Fibroblast of skin of right quadriceps (primary cell): Measurements from ENCODE around the gene HIPK2.
A peak's percentile ranks its signal among the peaks of the same experiment; 100 is the strongest.

Experiments
- DNase-seq: peaks from one replicate; pipeline ENCODE4 v3.0.0-alpha.2; 2013

HIPK2 gene

DNA sequence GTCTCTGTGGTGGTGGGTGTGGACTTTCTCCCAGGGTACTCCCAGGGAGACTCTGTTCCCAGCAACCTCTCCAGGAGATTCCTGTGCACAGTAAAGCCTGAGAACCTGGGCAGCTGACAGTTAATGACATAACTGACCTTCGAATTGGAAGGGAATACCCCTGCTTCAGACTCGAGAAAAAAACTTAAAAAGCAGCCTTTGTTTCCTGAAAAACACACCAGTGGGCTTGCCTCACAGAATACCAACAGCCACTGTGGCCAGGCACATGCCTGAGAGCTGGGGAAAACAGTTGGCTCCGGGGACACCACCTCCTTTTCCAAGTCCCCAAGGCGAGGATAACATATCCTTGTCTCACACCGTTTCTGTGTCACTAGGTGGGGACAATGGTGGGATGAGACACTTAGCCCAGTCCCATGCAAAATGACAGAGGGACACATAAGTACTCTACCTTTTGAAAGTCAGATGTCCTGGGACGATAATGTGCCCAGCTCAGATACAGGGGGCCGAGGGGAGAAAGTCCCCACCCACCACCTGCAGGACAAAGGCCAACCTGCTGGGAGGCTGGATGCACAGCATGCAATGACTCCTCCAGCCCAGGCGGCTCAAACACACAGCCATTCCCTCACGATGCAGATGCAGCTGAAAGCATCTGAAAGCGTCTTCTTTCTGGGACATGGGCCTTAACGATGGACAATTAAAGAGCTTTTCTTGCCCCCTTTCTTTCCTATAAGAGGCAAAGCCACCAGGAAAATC, 65.6 kb downstream of the HIPK2 start:
- DNase-seq: no peak

DNA sequence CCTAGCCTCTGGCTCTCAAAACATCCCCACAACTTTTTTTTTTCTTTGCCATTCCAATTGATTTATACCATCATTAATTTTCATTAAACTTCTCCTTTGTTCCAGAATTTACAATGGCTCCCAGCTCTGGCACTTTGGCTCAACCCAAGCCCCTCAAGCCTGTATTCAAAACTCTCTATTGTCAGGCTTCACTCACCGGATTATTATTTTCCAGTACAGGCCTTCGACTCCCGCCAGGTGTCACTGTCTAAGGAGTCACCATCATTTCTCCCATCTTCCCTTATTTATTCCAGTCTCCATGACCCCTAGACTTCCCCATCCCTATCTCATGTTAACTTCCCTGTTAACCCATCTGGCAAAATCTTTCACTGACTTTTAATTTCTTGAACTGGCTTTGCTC, 67.8 kb downstream of the HIPK2 start:
- DNase-seq: no peak

DNA sequence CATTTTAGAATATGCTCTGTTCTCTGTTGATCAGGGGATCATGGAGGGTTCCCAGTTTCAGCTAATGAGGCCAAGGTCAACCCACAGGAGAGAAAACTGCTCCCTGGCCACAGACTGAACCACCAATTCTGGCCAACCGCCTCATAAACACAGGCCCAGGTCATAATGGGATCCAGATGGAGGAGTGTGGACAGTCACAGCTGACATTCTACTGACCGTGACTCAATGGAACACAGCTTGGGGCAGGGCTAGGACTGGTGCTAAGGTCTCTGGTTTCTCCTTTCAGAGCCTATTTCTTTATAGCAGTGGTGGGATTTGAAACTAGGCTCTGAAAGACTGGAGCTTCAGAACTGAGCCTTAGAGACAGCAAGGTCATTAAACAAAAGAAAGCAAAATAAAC, 68.3 kb downstream of the HIPK2 start:
- DNase-seq: peak; percentile 58

DNA sequence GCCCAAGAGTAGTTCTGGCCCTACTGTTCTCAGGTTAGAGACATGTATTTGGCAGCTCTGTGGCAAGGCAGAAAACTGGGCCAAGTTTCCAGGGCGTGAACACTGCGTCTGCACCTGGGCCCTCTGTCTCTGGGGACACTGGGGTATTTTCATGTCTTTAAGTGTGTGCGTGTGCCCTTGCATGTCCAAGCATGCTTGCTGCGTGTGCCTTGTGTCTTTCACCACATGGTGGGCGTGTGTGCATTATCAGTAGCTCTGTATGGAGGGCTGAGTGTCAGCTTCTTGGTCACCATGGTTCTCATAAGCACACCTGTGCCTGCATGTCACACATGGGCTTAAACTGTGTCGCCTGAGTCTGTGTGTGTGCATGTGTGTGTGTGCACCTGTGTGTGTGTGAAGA, 69.3 kb downstream of the HIPK2 start:
- DNase-seq: no peak

DNA sequence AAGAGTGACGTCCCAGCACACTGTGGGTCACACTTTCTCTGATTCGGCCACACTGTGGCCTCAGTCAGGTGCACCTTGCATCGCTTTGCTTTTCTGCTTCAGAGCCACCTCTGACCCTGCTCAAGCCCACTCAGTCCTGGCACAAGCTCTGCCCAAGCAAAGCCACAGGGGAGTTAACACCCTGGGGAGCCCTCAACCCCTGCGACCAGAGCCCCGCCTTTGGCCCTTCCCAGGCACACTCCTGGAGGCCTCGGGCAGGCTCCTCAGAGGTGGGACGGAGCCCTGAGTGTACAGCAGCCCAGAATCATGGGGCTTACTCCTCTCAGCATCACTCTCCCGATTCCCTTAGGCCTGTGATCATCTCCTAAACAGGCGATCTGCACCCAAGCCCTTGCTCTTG, 71.0 kb downstream of the HIPK2 start:
- DNase-seq: no peak

DNA sequence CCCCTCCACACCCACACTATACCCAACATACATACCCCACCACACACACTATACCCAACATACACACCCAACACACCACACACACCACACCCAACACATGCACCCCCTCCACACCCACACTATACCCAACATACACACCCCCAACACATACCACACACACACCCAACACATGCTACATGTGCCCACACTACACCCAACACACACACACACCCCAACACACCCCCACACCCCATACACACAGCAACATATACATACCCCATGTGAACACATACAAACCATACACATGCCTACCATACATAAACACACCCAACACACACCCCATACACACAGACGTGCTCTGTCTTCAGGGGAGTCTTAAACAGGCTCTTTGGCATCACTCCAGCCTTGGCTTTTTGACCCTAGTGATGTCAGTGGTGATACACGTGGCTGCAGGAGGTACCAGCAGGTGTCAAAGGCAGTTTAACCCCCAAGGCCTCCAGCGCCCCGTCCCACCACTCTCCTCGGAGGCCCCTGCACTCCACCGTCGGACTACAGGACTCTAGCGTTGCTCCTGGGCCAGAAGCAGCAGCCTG, 73.4 kb downstream of the HIPK2 start:
- no peak for DNase-seq

DNA sequence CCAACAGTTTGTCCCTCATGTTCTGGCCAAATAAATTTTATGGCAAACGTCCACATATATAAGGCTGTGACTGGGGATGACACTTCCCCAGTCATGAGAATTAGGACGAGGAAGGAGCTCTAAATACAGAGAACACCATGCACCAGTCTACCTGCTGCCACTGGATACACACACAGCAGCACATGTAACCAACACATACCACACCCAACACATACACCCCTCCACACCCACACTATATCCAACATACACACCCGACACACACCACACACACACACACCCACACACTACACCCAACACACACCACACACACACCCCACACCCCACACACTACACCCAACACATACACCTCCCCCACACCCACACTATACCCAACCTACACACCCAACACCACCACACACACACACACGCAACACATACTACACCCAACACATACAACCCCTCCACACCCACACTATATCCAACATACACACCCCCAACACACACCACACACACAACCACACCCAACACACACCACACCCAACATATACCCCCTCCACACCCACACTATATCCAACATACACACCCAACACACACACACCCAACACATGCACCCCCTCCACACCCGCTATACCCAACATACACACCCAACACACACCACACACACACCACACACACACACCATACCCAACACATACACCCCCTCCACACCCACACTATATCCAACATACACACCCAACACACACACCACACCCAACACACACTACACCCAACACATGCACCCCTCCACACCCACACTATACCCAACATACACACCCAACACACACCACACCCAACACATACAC, 74.1 kb downstream of the HIPK2 start:
- no peak for DNase-seq

DNA sequence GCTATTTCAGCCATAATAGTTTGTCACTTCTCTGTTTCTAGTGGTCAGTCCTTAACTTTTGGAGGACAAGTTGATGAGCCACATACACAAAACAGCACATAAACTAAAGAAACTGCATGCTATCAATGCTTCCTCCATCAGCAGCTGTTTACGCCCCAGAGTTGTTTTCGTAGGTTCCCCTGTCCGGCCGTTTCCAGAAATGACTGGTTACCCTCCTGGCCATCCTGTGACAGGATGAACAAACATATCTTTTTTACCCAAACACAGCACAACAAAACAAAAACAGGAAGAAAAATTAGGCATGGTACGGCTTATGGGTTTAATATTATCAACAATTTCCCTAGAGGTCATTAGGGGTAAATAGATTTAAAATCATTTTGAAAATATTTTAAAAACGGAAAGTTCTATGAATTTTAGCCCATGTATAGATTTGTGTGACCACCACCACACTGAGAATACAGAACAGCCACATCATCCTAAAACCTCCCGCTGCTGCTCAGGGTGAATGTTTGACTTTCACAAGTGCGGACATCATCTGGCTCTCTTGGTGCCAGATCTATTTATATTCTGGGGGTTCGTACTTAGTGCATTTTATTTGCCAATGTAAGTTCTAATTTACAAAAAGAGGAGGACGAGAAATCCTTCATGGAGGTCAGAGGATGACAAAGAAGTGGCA, 74.8 kb downstream of the HIPK2 start:
- DNase-seq: no peak

DNA sequence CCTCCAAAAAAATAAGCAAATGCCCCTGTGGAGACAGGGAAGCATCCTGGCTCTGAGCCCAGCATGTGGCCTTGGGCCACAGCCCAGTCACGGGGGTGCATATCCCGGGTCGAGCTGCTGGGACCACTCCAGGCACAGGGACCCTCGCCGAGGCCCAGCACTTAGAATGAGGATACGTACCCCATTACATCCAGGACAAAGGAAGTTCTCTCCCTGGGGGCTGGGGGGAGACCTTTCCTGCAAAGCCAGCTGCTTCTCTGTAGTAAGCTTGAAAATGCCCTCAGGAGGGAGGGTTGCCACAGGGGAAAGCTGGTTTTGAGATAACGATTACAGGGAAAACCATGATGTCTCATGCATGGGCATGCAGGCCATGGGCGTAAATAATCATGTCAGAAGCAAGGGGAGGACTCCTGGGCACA, 75.5 kb downstream of the HIPK2 start:
- no peak for DNase-seq

DNA sequence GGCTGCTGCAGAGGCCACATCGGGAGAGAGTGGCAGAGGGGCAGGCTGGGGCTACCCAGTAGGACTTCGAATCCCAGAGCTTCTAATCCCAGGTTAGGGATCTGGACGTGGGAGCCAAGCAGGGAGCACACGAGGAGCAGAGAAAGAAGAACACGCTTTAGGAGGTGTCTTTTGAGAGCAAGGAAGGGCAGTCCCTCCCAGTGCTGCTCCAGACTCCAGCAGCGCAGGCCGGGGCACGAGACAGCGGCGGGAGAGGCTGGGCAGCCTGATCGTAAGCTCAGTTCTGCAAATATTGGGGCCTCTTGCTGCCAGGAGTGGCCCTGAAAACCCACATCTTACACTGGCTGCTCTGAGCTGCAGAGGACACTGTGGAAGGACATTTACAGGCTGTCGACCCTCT, 75.9 kb downstream of the HIPK2 start:
- no peak for DNase-seq

DNA sequence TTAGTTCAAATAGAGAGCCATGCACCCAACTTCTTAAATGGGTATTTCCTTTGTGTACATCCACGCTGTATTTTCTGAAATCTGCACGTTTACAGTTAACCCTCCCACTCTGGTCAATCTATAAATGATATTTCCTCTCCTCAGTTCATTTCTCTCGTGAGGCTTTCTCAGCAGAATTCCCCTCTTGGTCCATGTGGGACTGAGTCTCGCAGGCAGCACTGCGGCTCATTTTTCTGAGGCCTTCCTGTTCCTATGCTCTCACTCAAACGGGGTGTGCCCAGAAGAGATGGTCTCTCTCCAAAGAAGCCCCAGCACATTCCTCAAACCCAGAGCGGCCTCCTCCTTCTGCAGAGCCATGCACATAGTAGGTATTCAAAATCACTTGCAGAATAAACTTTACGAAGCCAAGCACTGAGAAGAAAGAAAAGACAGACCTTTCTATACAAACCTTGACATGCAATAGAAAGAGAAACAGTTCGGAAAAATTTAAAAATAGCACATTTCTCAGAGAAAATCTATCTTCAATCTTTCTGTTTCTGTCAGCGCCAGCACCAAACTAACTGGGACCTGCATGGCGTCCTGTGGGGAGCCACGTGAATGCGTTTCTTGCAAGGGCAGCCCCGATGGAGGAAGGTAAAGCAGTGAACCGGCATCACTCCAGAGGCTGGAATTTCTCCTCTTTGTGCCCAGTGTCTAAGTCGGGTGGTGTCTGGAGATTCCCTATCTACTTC, 77.1 kb downstream of the HIPK2 start:
- no peak for DNase-seq

DNA sequence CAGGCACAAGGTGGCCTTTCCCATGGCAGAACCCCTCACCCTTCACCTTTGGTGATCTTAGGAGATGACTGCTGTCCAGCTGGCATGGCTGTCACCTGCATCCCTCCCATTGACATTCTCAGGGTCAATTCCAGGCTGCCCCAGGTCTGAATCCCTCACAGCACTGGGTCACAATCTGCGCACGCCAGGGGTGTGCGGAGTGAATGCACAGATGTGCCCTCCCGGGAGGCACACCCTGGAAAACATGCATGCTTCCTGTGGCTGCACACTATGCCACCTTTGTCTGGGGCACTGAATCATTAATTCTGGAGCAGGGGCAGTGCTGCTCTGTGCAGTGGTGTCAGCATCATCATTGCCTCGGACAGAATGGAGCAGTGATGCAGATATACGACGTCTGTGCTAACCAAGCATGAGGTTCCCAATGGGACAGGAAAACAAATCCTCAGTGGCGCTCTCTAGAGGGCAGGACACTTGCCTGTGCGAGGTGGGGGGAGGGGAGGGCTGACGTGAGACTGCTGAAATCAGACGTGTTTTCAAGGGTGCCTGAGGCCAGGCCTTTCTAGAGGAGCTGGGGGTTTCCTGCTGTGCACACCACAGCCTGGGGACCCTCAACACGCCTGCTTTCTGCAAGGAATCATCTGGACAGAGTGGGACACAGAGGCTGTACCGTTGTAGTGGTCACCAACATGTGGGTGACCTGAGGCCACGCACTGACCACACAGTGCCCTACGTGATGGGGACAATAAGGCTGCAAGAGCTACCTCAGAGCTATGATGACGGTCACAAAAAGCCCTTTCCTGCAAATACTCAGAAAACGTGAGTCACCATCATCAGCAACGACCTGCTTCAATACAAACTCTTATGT, 77.9 kb downstream of the HIPK2 start:
- no peak for DNase-seq

DNA sequence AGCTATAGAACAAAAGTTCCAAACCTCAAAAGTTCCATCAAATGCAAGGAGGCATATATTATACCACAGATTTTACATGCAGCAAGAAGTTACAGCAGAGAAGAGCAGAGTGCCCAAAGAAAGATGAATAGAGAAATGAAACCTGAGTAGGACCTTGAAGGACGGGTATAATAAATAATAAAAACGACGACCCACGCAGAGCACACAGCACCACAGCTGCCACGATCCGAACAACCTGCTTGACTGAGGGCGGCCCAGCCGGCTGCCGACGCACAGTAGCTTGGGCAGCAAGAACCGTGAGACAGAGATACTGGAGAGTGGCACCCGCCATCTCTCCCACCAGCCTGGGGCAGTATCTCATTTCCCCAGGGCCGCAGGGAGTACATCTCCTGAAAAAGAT, 79.0 kb downstream of the HIPK2 start:
- DNase-seq: no peak

DNA sequence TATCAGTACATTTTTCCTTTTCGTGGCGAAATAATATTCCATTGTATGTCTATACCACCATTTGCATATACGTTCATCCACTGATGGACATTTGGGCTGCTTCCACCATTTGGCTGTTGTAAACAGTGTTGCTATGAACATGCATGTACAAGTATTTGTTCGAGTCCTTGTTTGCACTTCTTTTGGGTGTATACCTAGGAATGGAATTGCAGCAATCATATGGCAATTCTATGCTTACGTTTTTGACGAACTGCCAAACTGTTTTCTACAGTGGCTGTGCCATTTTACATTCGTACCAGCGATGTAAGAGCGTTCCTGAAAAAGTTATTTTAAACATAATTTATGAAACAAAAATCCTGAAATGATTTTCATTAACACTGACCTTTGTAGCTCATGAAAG, 79.5 kb downstream of the HIPK2 start:
- no peak for DNase-seq

DNA sequence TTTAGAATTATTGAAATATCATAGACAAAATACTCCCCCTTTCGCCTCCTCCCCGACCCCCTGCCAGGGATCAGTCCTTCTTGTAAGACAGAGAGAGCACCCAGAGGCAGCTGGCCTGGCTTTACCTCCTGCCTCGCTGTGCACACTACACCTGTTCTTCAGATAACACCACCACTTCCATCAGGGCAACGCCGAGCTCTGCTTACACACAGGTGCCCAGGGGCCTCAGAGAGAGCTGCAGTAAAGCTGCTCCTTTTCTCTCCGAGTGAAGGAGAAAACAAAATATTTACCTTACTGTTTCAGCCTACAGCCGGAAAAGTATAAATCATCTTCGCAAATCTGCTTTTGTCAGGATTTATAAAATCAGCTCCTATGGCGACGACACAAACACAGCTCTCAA, 80.7 kb downstream of the HIPK2 start:
- no peak for DNase-seq

DNA sequence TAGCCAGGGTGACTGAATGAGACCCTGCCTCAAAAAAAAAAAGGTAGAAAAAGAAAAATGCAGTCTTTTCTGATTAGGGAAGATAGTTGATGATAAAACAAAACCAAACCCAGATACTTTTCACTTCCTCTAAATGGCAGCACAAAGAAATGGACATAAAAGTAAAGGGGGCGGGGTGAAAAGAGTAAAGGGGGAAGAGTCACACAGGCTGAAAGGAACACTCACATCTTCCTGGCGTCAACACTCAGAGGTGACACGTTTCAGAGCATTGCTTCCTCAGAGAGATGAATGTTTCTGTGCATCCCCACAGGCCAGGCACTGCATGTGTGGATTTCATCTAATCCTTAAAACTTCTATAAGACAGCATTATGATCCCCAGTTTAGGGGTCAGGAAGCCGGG, 81.2 kb downstream of the HIPK2 start:
- no peak for DNase-seq

DNA sequence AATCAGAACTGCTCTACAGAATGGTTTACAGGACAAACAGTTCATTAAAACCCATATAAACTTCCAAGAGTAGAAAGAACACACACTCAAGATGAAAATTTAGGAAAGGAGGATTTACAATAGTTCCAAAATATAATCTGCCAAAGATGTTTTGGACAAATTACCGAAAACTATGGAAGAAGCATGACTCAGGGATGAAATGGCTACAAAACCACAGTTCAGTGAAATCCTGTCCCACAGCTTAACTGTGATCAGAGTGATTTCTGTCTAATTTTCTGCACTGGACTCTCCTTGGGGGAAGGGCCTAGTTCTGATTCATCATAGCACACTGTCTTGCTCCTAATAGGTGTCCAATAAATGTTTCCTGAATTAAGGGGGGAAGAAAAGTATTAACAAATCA, 82.2 kb downstream of the HIPK2 start:
- DNase-seq: peak; percentile 65

DNA sequence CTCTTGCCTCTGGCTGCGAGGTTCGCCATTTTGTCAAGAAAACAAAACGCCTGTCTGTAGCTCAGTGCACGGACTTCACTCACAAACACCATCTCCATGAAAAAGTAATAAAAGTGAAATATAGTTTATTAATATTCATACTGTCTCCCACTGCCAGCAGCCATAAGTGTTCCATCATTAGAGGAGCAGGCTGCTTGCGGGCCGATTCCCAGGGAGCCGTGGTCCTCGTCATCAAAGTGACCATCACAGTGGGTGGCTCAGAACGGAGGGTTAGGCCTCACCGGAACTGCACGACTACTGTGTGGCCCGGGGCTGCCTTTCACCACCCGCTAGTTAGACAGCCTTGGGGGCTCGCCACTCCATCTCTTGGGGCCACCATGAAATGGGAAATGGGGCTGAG, 82.7 kb downstream of the HIPK2 start:
- DNase-seq: no peak

DNA sequence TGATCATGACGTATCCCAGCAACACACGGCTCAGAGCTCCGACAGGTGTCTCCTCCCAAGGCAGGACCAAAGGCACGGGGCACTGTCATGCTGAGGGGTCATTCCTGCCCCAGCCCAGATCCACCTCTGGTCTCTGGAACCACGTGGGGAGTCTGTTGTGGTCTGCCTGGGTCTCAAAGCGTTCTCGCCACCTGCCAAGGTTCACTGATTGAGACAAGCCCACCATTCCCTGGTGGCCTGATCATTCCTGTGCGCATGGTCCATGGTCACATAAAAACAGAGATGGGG, 83.5 kb downstream of the HIPK2 start:
- no peak for DNase-seq

DNA sequence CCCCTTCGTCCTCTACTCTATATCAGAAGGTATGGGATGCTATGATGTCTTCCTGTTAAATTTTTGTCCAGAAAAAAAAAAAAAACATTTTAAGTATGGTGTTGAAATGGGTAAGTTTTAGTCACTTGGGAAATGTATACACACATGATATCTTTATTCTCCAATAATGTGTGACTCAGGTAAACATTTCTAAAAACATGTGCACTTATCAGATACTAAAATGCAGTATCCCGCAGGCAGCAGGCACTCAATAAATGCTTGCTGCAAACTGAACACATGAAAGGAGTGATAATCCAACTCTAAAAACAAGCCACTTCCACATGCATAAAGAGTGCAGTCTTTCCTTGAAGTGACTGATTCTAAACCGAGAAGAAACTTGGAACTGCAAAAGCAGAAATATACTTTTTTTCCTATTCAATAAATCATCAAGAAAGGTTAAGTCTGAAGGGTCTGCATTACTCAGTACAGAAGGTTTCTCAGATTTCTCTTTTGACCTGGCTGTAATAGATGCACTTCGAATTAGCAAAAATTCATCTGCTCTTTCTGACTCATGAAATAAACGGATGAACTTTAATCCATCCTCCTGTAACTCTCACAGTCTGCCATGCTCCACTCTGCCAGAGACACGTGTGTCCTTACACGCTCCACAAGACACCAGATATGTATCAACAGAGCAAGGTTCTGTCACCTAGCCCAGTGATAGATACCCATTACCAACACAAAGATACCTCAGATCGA, 84.0 kb downstream of the HIPK2 start:
- DNase-seq: no peak

DNA sequence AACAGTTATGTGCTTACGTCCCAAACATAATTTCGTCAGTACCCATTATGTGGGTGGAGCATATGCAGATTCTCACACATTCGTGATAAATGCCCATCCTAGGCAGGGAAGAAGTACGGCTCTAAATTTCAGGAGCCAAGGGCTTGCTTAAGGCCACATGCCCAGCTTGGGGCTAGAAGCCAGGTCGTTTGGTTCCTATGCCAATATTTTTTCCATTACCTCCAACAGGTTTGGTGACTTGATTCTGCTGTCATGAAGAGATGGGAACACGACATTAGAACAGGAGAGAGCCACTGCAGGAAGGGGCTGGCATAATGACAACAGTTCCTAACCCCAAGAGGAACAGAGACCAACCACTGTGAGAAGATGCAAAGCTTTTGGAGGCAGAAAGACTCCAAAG, 85.1 kb downstream of the HIPK2 start:
- no peak for DNase-seq
